Lung (tissue), 12 donors: Measurements from ENCODE around the gene CD244. TPM values are rescaled to one million over a fixed set of nuclear protein-coding genes. Genes with fewer than 3 reads are reported as not detected.

Experiments used
- ATAC-seq: fragments of 200-7000 bp; cut with Tn5 transposase; one replicate; pipeline ENCODE4 v1.9.1; 2020; ENCODE audit warnings: moderate number of reproducible peaks; ENCODE audit not compliant: insufficient read depth, low FRiP score
- DNase-seq, 3 donors: peaks; one replicate each; pipeline ENCODE4 v3.0.0-alpha.2; 2013 to 2017
- H3K27ac ChIP-seq, 2 donors: one replicate each; pipeline ENCODE4 v1.5.1; 2013; ENCODE audit warnings: mild to moderate bottlenecking in 2 of 2, moderate library complexity in 2 of 2, control low read depth in 1 of 2, inconsistent platforms in 1 of 2, low read depth in 1 of 2, low read length in 1 of 2
- H3K27me3 ChIP-seq, 3 donors: one replicate each; pipeline ENCODE4 v1.5.1; 2013; ENCODE audit warnings: low read length in 2 of 3; ENCODE audit not compliant: control insufficient read depth in 3 of 3, insufficient read depth in 3 of 3
- H3K36me3 ChIP-seq, 4 donors: one replicate each; pipeline ENCODE4 v1.5.1; 2013; ENCODE audit warnings: low read length in 4 of 4, mild to moderate bottlenecking in 1 of 4, moderate library complexity in 1 of 4; ENCODE audit not compliant: control insufficient read depth in 4 of 4, insufficient read depth in 4 of 4
- H3K4me1 ChIP-seq, 5 donors: one replicate each; pipeline ENCODE4 v1.5.1; 2013; ENCODE audit warnings: low read length in 5 of 5, mild to moderate bottlenecking in 2 of 5, moderate library complexity in 1 of 5; ENCODE audit not compliant: control insufficient read depth in 5 of 5, insufficient read depth in 5 of 5
- H3K4me3 ChIP-seq: one replicate; pipeline ENCODE4 v1.5.1; 2013; ENCODE audit warnings: mild to moderate bottlenecking, control low read depth, moderate library complexity
- H3K9ac ChIP-seq, 2 donors: one replicate each; pipeline ENCODE4 v1.5.1; 2013; ENCODE audit warnings: low read length in 2 of 2, control low read depth in 1 of 2; ENCODE audit not compliant: insufficient read depth in 1 of 2
- H3K9me3 ChIP-seq, 4 donors: one replicate each; pipeline ENCODE4 v1.5.1; 2013; ENCODE audit warnings: low read length in 3 of 4, mild to moderate bottlenecking in 1 of 4, moderate library complexity in 1 of 4; ENCODE audit not compliant: control insufficient read depth in 4 of 4, insufficient read depth in 3 of 4
- CTCF ChIP-seq: IDR thresholded peaks from 2 replicates; pipeline ENCODE4 v1.5.1; 2012; ENCODE audit warnings: mild to moderate bottlenecking; ENCODE audit errors: control extremely low read depth, extremely low read depth
- WGBS, 2 donors: extraction: QIAGEN DNeasy Blood & Tissue Kit; methylation state at CpG; one replicate each; pipeline ENCODE4 v1.1.7; 2013; 5-methylcytosine and 5-hydroxymethylcytosine counted together
- polyA plus RNA-seq, 2 donors: library from polyadenylated mRNA; stranded (reverse); fragments of 200-250 nt; gene quantifications; one replicate each; pipeline ENCODE4 v1.2.1, GENCODE V29; 2013
- total RNA-seq, 2 donors: library from RNA; depleted of rRNA in 1 of 2; stranded (reverse); fragments of >200 nt in 1 of 2; gene quantifications; one replicate each; pipeline ENCODE4 v1.2.1, GENCODE V29; 2014 to 2021
- donor health status: control.
- donor health status: control.
- donor health status: Bipolar disorder and iron deficiency.
- donor health status: healthy.
- donor health status: DM: yes; HTN: yes; CAD: no.

The CD244 gene
- total and polyA plus RNA-seq, 4 donors: 0.57 to 3.2 (median 2.3) TPM

DNA sequence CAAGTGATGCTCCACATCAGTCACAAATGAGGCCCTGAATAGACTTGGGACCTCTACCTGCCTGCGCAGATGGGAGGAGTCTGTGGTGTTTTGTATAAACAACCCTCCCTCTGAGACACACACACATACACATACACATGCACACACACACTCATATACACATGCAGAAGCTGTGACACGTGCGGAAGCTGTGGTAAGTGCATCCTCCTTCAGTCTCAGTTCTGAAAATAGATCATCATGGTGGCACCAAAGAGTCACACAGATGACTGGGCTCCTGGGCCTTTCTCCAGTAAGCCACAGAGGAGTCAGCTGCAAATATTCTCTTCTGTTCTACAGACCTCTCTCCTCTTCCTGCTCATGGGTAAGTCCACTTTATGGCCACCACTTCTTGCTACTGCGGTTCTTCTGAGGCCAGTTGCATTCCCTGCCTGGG lies 66.7 kb downstream of the CD244 start, which contains the start of gene LY9:
Gene LY9, plus strand, starts transcription at position 224 of the 433 bp plus-strand sequence. Its CDS starts 14 bp downstream, at position 238.
- Histone ChIP-seq H3K27me3 (peaks cover 0 to 2% (median 0%) of the 10 kb centered on the region in 3 donors), H3K9ac (no peak within 1 kb of the TSS), H3K4me3 (no peak within 1 kb of the TSS), H3K27ac (no peak within 1 kb of the TSS), H3K4me1 (no peaks in the 10 kb centered on the region), H3K36me3 (no peaks in the 10 kb centered on the region), H3K9me3 (peaks cover 0 to 2% (median 0%) of the 10 kb centered on the region in 4 donors)
- TF ChIP-seq CTCF: no peak
- WGBS, 2 donors: 74 to 82% methylated on average over 4 of the region's 4 CpGs
- ATAC-seq: peak; percentile 62
- DNase-seq: no peak

DNA sequence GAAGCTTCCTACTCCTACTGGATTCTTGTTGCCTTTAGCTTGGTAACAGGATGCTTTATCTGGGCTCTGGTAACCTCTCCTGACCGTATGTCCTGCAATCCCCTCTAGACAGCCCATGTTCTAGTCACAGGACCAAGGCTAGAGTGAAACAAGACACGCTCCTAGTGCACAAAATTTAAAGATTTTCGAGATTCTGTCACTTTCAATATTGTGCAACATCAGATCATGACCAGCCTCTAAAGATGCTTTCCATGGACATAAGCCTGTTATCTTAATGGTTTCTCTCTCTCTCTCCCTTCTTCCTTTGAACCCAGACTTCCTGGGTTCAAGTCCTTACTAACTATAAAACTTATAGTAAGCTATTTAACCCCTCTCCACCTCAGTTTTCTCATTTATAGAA lies 68.3 kb downstream of the CD244 start:
- DNase-seq: no peak
- no peaks in the 10 kb centered on the region for H3K36me3 ChIP-seq

GRCh38 chr1:160789702-160790611 lies 72.7 kb downstream of the CD244 start:
- no peak overlapping the region for H3K9ac ChIP-seq

More for the DNA sequence above, 68.3 kb downstream of the CD244 start:
- Histone ChIP-seq H3K27ac (no peak overlapping the region), H3K4me3 (no peak overlapping the region), H3K9ac (no peak overlapping the region), H3K4me1 (no peaks in the 10 kb centered on the region), H3K27me3 (peaks cover 0 to 2% (median 0%) of the 10 kb centered on the region in 3 donors), H3K9me3 (peaks cover 0 to 2% (median 0%) of the 10 kb centered on the region in 4 donors)
- ATAC-seq: no peak
- no peak for TF ChIP-seq CTCF
- 44 to 47% methylated on average over 3 of the region's 3 CpGs for WGBS, 2 donors

More at GRCh38 chr1:160789702-160790611, 72.7 kb downstream of the CD244 start:
- ATAC-seq: no peak
- no peak overlapping the region for H3K27ac ChIP-seq
- WGBS, 2 donors: 81 to 83% methylated on average over 13 of the region's 13 CpGs
- H3K9me3 ChIP-seq: no peaks in the 10 kb centered on the region
- no peak overlapping the region for H3K4me3 ChIP-seq
- H3K36me3 ChIP-seq: no peaks in the 10 kb centered on the region
- DNase-seq: no peak
- TF ChIP-seq CTCF: no peak
- H3K4me1 ChIP-seq: no peaks in the 10 kb centered on the region
- H3K27me3 ChIP-seq: no peaks in the 10 kb centered on the region
